Sigmoid colon (tissue), 3 donors: ENCODE data around the gene RAB12.

Experiments used
- POLR2A ChIP-seq, 2 donors: fragments of 450-650 bp; IDR thresholded peaks; one replicate each; pipeline ENCODE4 v1.6.1; 2016; ENCODE audit warnings: antibody characterized with exemption in 2 of 2, mild to moderate bottlenecking in 2 of 2, moderate library complexity in 2 of 2
- TF ChIP-seq, protein P1 (sequence below), 4 experiments: fragments of 450-650 bp in 3 of 4; fragments of 200-600 bp in 1 of 4; IDR thresholded peaks; one replicate each; pipeline ENCODE4 v1.5.1; 2016 to 2019; ENCODE audit warnings: antibody characterized with exemption in 4 of 4, mild to moderate bottlenecking in 3 of 4, moderate library complexity in 2 of 4

DNA sequence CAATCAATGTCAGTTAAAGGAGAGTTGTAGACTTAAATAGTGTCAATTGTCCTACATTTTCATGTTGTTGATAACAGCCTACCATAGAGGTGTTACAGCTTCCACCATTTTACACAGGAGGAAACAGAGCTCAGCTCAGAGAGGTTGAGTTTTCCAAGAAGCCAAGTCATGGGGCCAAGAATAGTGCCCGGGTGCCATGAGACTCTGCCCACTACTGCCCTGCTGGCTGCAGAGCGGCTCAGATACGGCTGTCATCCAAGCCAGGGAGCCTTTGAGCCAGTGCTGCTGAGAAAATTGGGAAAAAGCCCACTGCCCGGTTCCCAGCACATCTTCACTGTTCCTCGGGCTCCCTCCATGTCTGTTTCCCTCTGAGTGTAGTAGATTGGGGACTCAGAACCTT is 22.0 kb downstream of the RAB12 start:
- no peak for TF ChIP-seq POLR2A (IDR thresholded peaks at IDR 0.05)
- TF ChIP-seq, protein P1, sequence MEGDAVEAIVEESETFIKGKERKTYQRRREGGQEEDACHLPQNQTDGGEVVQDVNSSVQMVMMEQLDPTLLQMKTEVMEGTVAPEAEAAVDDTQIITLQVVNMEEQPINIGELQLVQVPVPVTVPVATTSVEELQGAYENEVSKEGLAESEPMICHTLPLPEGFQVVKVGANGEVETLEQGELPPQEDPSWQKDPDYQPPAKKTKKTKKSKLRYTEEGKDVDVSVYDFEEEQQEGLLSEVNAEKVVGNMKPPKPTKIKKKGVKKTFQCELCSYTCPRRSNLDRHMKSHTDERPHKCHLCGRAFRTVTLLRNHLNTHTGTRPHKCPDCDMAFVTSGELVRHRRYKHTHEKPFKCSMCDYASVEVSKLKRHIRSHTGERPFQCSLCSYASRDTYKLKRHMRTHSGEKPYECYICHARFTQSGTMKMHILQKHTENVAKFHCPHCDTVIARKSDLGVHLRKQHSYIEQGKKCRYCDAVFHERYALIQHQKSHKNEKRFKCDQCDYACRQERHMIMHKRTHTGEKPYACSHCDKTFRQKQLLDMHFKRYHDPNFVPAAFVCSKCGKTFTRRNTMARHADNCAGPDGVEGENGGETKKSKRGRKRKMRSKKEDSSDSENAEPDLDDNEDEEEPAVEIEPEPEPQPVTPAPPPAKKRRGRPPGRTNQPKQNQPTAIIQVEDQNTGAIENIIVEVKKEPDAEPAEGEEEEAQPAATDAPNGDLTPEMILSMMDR (IDR thresholded peaks at IDR 0.05) = no peak
